Retina (tissue), 1 donor: ENCODE results near the gene PUS1.

Experiments used
- DNase-seq: peaks from one replicate; pipeline ENCODE4 v3.0.0-alpha.2; 2016

PUS1 gene

GRCh38 chr12:131917139-131917710, 11.9 kb upstream of the PUS1 start:
- DNase-seq: no peak

- no peak for DNase-seq
Observed at GRCh38 chr12:131917711-131918306, 11.3 kb upstream of the PUS1 start.

GRCh38 chr12:131918311-131919050, 10.6 kb upstream of the PUS1 start:
- no peak for DNase-seq

GRCh38 chr12:131919051-131919347, 10.1 kb upstream of the PUS1 start:
- no peak for DNase-seq

GRCh38 chr12:131919366-131920156, 9.5 kb upstream of the PUS1 start:
- no peak for DNase-seq

GRCh38 chr12:131920157-131920508, 8.9 kb upstream of the PUS1 start:
- DNase-seq: no peak

- no peak for DNase-seq
Observed at GRCh38 chr12:131920902-131921840, 7.9 kb upstream of the PUS1 start.

- no peak for DNase-seq
Observed at GRCh38 chr12:131921866-131922769, 7.0 kb upstream of the PUS1 start.

- DNase-seq: no peak
Observed at GRCh38 chr12:131922772-131923171, 6.3 kb upstream of the PUS1 start.

- DNase-seq: no peak
Observed at GRCh38 chr12:131923260-131923659, 5.8 kb upstream of the PUS1 start.

- DNase-seq: no peak
Observed at GRCh38 chr12:131927110-131928079, 1.7 kb upstream of the PUS1 start.

GRCh38 chr12:131928080-131928710, 881 bp upstream of the PUS1 start:
- no peak for DNase-seq

- peak; percentile 56 for DNase-seq
Observed at GRCh38 chr12:131929581-131930456, 743 bp downstream of the PUS1 start.

- DNase-seq: no peak
Observed at GRCh38 chr12:131930510-131930909, 1.4 kb downstream of the PUS1 start.

GRCh38 chr12:131933387-131933786, 4.3 kb downstream of the PUS1 start:
- DNase-seq: no peak

- no peak for DNase-seq
Observed at GRCh38 chr12:131934535-131934934, 5.5 kb downstream of the PUS1 start.

GRCh38 chr12:131938082-131938481, 9.0 kb downstream of the PUS1 start:
- DNase-seq: no peak

- DNase-seq: no peak
Observed at GRCh38 chr12:131939007-131939406, 9.9 kb downstream of the PUS1 start.

GRCh38 chr12:131940141-131940547, 11.1 kb downstream of the PUS1 start:
- no peak for DNase-seq
